Lower leg skin (tissue), 4 donors: ENCODE measurements around the gene IFT88. TPM values are rescaled to one million over a fixed set of nuclear protein-coding genes. Genes with fewer than 3 reads are reported as not detected.
"Not testable (repeated sequence)": the region's sequence is repeated elsewhere in the genome, so short reads cannot be mapped to it uniquely, and the experiment has no call there.

Experiments used
- DNase-seq, 2 donors: peaks; one replicate each; pipeline ENCODE4 v3.0.0-alpha.2; 2019; ENCODE audit warnings: low spot score in 2 of 2
- H3K4me3 ChIP-seq: fragments of 200-600 bp; sonication (generic); 2 replicates; pipeline ENCODE4 v1.5.1; 2017; ENCODE audit warnings: mild to moderate bottlenecking, low read depth; ENCODE audit not compliant: poor library complexity, severe bottlenecking
- POLR2A ChIP-seq, 2 donors: fragments of 450-650 bp; IDR thresholded peaks; one replicate each; pipeline ENCODE4 v1.6.1; 2016 to 2017; ENCODE audit warnings: antibody characterized with exemption in 2 of 2, mild to moderate bottlenecking in 1 of 2, moderate library complexity in 1 of 2
- WGBS, 2 donors: methylation state at CpG; one replicate each; pipeline ENCODE4 v1.1.5; 2018; 5-methylcytosine and 5-hydroxymethylcytosine counted together
- intact Hi-C: fragments of 100-400 bp; cut with DNase I; formaldehyde crosslinking; loops from one replicate; pipeline ENCODE4 v1.15.0; 2023; ENCODE audit warnings: low total_unique reads
- total RNA-seq, 4 donors: library from RNA; depleted of rRNA; stranded (reverse); fragments of >200 nt; gene quantifications; one replicate each; pipeline ENCODE4 v1.1.0, GENCODE V29; 2016
- TF ChIP-seq, protein P1 (sequence below), 3 donors: fragments of 450-650 bp; IDR thresholded peaks; one replicate each; pipeline ENCODE4 v1.5.1; 2016; ENCODE audit warnings: antibody characterized with exemption in 3 of 3, mild to moderate bottlenecking in 3 of 3, moderate library complexity in 2 of 3

The IFT88 gene
- total RNA-seq, 4 donors from 2014 or later, result 3.5 to 8.0 (median 6.9) TPM

DNA sequence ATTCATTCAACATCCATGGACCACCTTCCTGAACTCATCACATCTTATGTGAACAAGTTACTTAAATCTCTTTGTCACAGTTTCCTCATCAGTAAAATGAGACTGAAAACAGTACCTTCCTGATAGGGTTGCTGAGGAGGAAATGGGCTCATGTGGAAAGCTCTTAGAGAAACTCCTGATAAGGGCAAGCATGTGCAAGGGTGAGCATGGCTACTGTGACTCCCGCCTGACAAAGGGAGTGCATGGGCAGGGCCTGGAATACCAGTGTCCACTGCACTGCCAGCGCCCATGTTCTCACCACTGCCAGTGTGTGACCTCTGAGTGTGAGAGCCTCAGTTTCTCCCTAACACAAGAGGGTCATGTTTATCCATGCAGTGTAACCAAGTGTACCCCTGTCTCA lies 109.3 kb downstream of the IFT88 start:
- 97 to 100% methylated on average over 2 of the region's 2 CpGs for WGBS, 2 donors
- no peak overlapping the region for H3K4me3 ChIP-seq
- DNase-seq, result no peak
- intact Hi-C loops, result no loop called here
- no peak for TF ChIP-seq POLR2A (IDR thresholded peaks at IDR 0.05)
- TF ChIP-seq, protein P1, sequence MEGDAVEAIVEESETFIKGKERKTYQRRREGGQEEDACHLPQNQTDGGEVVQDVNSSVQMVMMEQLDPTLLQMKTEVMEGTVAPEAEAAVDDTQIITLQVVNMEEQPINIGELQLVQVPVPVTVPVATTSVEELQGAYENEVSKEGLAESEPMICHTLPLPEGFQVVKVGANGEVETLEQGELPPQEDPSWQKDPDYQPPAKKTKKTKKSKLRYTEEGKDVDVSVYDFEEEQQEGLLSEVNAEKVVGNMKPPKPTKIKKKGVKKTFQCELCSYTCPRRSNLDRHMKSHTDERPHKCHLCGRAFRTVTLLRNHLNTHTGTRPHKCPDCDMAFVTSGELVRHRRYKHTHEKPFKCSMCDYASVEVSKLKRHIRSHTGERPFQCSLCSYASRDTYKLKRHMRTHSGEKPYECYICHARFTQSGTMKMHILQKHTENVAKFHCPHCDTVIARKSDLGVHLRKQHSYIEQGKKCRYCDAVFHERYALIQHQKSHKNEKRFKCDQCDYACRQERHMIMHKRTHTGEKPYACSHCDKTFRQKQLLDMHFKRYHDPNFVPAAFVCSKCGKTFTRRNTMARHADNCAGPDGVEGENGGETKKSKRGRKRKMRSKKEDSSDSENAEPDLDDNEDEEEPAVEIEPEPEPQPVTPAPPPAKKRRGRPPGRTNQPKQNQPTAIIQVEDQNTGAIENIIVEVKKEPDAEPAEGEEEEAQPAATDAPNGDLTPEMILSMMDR (IDR thresholded peaks at IDR 0.05), result no peak

DNA sequence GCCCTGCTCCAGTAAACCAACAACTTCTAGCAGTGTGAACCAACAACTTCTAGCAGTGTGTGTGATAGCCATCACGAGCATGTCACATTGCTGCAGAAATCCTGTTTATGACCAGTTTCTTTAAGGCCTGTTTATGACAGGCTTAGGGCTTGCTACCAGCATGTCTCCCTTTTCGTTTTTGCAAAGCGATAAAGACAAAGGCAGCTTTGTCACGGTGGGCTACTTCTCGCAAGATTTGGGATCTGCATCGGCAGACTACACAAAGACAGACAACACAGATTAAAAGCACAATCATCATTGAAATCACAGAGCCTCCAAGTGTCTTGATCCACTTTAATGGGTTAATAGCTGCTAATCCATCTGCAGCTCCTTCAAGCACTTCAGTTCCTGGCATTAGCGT lies 111.6 kb downstream of the IFT88 start:
- intact Hi-C loops, DNase-seq, H3K4me3 ChIP-seq: not testable (repeated sequence)
- WGBS, 2 donors, result 84 to 88% methylated on average over 7 of the region's 7 CpGs

DNA sequence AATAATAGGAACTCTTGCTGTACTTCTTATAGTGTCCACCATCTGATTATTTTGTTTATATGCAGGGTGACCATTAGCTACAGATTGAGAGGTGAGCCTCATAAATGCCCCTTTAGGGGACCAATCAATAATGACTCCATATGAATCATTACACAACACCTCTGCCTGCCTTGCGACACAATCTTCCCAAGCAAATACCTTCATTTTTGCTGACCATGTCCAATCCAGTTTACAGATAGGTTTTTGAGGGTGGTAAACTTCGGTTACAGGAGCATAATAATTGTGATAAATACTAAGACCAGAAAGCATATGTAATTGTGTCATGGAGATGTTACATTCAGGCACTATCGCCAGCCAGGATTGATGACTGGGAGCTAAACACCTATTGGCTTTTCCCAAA lies 112.9 kb downstream of the IFT88 start:
- TF ChIP-seq POLR2A (IDR thresholded peaks at IDR 0.05), result no peak
- TF ChIP-seq, protein P1 (IDR thresholded peaks at IDR 0.05), result no peak
- WGBS, 2 donors, result 84 to 97% methylated on average over 3 of the region's 3 CpGs
- H3K4me3 ChIP-seq, result no peak overlapping the region
- intact Hi-C loops, result no loop called here
- DNase-seq, result no peak

GRCh38 chr13:20680416-20681080 lies 113.6 kb downstream of the IFT88 start:
- WGBS, 2 donors, result 82 to 86% methylated on average over 10 of the region's 10 CpGs
- TF ChIP-seq, protein P1 (IDR thresholded peaks at IDR 0.05), result no peak
- no peak for TF ChIP-seq POLR2A (IDR thresholded peaks at IDR 0.05)
- intact Hi-C loops, result no loop called here

GRCh38 chr13:20681481-20681880 lies 114.5 kb downstream of the IFT88 start:
- H3K4me3 ChIP-seq, DNase-seq, intact Hi-C loops: not testable (repeated sequence)
- WGBS, 2 donors, result 79 to 80% methylated on average over 5 of the region's 5 CpGs

More at GRCh38 chr13:20680416-20681080, 113.6 kb downstream of the IFT88 start:
- no peak overlapping the region for H3K4me3 ChIP-seq
- DNase-seq, result no peak

GRCh38 chr13:20682061-20682460 lies 115.1 kb downstream of the IFT88 start:
- no peak for TF ChIP-seq POLR2A (IDR thresholded peaks at IDR 0.05)
- TF ChIP-seq, protein P1 (IDR thresholded peaks at IDR 0.05), result no peak
- WGBS, 2 donors, result 91 to 100% methylated on average over 1 of the region's 1 CpG
- intact Hi-C loops, result no loop called here
- no peak for DNase-seq
- no peak overlapping the region for H3K4me3 ChIP-seq

GRCh38 chr13:20684041-20684440 lies 117.1 kb downstream of the IFT88 start:
- WGBS, 2 donors, result 65 to 77% methylated on average over 4 of the region's 4 CpGs
- no peak overlapping the region for H3K4me3 ChIP-seq
- no peak for DNase-seq
- TF ChIP-seq POLR2A (IDR thresholded peaks at IDR 0.05), result no peak
- TF ChIP-seq, protein P1 (IDR thresholded peaks at IDR 0.05), result no peak
- intact Hi-C loops, result no loop called here
